Hippocampal formation (tissue), 2 donors: Measurements from ENCODE around the gene CHST13.

Source experiments
- DNase-seq, 2 donors: peaks; one replicate each; lab custom pipeline; 2025; lab: John Stamatoyannopoulos, UW

Gene CHST13

DNA sequence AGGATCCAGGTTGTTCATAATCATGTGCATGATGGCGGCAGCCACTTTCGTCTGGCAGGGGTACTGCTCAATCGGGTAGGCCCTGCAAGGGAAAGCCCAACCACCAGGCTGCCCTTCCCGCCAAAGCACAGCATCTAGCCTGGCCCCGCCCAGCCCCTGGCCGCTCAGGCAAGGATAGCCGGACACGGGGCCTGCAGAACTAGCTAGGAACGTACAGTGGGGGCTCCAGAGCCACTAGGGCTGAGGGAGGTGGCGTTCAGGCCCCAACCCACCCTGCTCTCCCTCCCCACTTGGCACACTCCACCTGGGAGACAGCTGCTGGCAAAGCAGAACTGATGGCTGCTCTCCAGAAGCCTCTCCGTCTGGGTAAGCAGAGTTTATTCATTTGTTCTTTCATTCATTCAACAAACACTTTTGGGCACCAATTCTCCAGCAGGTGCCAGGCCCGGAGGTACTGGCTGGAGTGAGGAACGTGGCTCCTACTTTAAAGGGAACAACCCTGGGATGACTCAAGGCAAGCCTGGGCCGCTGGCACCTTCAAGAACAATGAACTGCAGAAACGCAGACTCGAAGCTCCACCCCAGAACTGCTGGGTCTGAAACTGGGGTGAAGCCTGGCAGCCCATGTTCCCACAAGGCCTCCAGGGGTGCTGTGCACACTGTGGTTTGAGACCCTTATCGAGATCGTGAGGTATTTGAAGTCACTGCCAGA is 14.2 kb upstream of the CHST13 start:
- DNase-seq = no peak

DNA sequence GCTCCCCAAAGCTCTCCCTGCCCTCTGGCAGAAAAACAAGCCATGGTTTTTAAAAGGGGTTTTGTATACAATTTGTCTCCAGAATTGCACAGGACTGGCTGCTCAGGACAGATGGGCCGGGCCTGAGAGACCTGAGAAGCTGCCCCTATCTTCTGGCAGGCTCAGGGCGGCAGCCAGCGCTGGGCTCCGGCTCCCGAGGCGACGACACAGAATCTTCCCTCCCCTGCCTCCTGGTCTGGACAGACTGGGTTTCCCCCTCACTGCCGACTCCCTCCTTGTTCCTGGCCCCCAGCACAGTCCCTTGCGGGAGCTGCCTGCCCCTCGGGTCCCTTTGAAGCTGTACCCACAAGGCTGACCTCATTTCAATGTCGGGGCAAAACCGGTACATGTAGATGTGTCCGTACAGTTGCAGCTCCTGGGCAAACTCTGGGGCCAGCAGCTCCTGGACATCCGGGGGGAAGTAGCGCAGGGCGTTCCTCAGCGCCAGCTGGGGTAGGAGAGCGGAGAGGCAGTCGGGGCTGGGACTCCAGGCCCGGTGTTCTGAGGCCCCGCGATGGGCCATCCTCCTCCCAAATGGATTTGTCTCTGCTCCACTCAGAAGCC is 13.5 kb upstream of the CHST13 start:
- DNase-seq = no peak

DNA sequence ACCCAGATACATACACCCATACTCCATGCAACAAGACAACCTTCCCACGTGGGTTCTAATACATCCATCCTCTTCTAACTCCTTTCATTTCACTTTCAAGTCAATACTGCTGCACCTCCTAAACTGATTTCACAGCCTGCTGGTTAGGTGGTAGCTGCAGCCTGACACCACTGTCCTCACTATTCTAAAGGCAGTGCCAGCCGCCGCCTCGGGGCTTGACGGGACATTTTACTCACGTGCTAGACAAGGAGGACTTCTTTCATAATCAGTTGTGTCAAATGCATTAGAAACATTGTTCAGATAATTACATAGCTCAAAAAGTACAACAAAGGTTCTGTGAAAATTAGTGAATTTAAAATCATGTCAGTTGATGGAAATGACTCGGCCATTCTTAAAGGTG is 12.7 kb upstream of the CHST13 start:
- no peak for DNase-seq

DNA sequence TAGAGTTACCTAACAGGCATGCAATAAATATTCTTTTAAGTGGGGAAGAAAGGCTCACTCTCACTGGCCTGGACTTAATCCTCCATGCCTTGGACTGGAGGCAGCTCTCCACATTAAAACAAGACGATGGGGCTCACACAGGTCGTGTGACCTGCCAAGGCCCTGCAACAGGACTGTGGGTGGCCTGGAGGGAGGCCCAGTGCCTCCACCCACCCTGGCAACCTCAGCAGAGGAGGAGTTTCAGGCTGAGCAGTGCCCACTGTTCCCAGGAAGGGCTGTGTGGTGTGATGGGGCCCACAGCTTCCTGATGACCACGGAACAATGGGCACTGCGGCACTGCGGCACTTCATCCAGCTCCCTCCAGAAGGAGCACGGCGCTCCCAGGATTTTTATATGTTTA is 11.9 kb upstream of the CHST13 start:
- no peak for DNase-seq

DNA sequence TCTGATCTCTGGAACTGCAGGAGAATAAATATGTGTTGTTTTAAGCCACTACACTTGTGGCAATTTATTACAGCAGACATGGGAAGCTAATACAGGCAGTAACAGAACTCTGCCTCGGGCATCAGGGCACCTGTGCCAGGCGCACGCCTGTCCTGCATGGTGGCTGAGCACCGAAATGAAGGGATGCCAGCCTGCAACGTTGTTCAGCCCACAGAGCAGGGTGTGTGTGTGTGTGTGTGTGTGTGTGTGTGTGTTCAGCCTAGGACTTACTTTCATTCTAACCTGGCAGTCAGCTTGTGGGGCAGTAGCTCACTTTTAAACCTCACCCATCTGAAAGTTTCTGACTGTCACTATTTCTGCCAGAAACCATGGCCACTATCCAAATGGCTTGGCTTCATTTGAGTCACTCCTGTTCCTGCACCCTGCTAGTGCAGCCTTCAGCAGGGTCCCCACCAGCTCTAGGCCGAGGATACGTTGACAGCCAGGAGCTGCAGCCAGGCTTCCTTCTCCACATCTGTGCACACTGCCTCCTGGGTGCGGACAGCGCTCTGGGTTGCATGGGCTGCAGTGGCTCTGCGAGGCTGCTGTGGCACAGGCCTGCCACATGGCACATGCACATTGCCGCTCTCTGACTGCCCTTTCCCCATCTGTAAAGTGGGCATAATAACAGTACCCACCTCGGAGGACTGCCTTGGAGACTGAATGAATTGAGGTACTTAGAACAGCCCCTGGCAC is 10.9 kb upstream of the CHST13 start:
- DNase-seq = no peak

DNA sequence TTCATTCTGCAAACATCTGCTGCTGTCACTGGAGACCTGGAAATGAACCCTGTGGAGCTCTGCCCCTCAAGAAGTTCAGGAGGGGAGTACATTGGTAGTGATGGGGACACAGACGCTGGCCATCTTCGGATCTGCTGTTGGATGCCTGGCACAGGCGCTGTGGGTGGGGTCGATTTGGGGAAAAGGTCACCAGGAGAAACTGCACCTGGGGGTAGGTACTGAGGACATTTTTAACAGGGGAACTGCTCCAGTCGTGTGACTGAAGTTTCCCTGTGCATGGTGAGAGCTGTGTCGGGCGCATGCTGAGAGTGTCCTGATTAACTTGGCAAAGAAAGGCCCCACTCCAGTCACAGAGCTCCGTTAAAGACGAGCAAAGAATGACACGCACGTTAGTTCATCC is 9.8 kb upstream of the CHST13 start:
- no peak for DNase-seq

DNA sequence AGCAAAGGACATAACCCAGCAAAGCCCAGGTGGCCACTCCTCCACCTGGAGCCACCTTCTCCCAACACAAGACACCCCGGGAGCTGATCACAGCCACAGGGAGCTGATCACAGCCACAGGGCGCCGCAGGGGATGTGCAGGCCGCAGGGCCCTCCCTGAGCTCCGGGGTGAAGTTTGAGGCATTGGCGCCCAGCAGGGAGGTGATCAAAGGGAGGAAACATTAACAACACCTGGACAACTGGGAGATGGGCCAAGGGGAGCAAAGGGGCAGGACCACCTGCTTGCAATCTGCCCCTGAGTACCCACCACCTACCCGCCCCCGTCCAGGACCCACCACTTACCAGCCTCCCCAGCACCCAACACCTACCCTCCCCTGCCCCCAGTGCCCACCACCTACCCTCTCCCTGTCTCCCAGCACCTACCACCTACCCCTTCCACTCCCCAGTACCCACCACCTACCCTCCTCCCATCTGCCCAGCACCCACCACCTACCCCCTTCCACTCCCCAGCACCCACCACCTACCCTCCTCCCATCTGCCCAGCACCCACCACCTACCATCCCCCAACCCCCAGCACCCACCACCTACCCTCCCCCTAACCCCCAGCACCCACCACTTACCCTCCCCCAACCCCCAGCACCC is 8.8 kb upstream of the CHST13 start:
- DNase-seq = no peak

DNA sequence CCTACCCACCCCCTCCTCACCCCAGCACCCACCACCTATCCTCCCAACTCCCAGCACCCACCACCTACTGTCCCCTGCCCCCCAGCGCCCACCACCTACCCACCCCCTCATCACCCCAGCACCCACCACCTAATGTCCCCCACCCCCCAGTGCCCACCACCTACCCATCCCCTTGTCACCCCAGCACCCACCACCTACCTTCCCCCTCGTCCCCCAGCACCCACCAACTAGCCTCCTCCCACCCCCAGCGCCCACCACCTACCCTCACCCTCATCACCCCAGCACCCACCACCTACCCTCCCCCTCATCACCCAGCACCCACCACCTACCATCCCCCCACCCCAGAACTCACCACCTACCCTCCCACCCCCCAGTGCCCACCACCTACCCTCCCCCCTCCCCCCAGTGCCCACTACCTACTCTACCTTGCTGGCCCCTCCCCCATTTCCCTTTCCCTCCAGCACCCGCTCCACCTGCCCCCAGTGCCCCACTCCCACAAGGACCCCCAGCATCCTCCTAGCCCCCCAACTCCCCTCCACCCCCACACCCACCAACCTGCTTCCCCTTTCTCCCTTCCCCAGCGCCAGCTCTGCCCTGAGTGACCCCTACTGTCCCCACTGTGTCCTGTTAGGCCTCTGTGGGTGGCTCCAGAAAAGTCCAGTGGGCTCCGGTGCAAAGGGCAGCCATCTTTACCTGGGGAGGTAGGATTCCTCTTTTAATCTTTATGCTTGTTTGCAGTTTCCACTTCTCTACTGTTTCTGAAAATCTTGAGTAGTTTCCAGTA is 7.6 kb upstream of the CHST13 start:
- DNase-seq = no peak

DNA sequence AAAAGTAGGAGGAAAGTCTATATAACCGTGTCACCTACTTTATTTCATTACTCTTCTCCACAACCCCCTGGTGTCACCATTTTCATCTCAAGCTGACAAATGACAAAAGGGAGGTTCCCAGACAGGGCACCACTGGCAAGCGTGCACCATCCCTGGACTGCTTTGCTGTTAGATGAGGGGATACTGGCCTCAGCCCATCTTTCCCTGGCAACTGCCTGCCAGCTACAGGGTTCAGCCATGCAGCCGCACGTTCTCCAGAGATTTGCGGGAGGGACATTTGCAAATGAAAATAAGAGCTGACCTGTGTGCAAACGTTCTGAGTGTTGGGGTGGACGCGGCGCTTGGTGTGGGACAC is 7.0 kb upstream of the CHST13 start:
- no peak for DNase-seq

DNA sequence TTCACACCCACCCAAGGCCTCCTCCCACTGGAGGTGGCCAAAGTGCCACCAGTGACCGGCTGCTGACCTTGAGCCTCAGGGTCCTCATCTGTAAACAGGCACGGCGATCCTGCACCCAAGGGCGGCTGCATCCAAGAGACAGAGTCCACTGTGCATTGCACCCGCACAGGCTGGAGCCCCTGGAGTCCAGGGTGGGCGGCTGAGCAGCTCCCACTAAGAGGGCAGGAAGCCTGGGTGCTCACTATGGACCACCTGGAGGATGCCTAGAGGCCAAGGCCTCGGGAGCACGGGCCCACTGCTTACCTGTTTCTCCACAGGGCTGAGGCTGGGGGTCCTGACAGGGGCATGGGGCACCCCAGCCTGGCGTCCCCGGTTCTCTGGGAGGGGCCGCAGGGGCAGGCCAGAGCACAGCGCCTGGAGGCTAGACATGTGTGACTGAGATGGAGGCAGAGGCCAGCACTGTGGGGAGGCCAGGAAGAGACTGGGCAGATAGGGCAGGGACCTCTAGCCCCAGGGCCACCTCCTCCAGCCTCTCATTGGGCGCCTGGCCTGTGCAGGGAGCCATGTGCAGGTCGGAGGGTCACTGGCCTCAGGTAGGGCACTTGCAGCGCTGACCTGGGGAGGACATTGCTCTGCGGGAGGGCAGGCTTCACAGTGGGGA is 6.5 kb upstream of the CHST13 start, which contains the start of gene UROC1:
TSS of gene UROC1 (minus strand) at position 483 of the 661 bp plus-strand sequence. CDS start at position 429, 54 bp downstream.
- DNase-seq = no peak

DNA sequence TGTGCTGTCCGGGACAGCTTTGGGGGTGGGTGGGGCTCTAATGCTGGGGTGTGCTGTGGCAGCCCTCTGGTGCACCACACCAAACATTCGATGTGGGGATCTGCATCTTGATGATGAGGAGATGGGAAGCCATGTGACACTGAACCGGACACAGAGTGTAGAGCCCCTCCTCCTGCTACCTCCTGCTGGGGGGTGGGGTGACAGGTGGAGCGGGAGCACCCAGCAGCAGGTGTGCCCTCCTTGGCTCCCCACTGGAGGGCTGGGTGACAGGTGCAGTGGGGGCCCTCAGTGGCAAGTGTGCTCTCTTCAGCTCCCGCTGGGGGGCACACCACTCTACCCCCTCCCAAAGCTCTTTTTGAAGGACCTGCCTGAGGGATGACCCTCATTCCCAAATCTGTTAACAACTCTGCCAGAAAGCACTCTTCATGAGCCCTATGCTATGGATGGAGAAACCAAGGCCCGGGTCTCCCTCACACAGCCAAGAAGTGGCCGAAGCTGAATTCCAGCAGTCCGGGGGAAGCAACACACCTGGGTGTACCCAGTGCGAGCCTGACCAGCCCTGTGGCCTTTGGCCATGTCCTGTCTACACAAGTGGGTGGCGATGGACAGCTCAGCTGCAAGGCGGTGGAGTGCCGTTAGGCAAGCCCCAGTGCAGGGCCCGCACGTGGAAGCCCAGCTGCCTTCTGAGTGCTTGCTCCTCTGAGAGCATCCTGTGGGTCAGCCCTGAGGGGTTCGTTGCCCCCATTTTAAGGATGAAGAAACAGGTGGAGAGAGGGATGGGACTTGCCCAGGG is 5.8 kb upstream of the CHST13 start:
- DNase-seq = no peak

DNA sequence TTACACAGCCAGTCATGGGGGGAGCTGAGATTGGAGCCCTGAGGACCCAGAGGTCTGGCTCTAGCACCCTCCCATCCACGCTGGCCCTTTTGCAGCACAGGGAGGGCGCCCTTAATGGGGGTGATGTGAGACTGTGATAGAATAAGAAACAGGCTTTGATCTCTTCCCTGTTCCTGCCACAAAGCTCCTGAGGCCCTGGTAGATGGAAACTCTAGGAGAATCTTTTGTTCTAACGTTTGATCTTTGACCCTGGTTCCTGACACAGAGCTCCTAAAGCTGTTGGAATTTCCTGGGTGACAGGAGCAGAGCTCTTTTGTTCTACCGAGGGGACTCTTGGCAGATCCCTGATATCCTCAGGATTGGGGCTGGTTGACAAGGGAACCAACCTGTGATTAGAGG is 5.2 kb upstream of the CHST13 start:
- DNase-seq = no peak

DNA sequence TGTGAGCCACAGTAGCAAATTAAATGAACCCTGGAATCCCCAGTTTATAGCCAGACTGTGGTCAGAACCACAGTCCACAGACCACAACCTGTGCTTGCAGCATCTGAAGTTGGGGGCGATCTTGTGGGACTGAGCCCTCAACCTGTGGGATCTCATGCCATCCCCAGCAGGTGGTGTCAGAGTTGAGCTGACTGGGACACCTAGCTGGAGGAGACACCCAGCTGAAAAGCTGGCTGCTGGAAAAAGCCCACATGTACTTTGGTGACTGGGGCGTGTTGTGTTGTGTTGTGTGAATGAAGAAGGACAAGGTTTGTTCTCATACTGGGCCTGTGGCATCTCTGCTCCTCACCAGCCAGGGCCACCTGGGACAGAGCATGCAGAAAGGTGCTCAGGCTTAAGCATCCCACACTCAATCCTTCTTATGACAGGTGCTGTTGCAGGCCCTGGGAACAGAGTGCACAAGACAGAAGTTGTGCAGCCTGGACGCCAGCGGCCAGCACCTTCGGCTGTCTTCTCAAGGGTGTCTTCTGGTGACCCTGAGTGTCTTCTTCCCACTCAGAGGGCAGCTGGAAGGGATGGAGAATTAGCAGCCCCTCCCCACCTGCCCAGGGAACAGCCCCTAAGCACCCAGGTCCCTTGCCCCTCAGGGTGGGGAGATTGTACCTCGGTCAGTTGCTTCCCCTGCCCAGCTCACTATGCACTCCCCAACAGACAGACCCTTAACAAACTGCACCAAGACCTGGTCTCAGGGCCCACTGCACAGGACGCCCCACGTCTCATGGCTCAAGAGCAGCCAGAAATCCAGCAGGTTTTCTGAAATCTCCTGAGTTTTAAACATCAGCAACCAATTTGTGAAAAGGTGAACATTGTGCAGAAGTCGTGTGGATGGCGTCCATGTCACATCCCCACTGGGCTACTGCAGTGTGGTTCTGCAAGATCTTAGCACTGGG is 4.2 kb upstream of the CHST13 start:
- DNase-seq = no peak

DNA sequence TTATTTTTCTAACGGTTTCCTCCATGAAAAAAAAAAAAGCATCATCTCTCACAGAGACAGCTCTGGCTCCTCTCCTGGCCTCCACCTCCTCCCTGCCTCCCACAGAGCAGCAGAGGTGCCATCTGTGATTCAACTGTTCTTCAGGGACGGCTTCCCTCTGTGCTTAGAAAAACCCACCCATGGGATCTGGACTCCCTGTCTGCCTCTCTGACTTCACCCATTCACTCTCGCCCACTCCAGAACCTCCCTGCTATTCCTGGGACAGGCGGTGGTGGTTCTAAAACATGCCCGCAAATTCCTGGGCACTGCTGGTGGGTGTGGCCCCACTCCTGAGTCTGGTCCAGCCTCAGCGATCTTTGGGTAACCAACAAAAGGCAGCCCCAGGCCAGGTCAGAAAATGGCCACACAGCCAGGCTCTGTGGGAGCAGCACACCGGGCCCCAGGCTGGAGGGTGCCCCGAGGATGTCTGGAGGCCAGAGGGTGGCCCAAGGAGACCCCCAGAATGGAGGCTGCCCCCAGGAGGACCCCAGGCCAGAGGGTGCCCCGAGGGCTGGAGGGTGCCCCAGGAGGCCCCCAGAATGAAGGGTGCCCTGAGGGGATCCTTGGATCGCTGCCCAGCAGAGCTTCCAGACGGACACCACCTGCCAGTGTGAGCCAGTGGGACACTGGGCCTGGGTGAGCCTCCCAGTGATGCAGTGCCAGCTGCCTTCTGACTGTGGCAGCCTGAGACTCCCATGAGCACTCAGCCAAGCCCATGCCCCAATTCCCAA is 2.6 kb upstream of the CHST13 start:
- DNase-seq = peak in 1 of 2 donors; percentile 62

DNA sequence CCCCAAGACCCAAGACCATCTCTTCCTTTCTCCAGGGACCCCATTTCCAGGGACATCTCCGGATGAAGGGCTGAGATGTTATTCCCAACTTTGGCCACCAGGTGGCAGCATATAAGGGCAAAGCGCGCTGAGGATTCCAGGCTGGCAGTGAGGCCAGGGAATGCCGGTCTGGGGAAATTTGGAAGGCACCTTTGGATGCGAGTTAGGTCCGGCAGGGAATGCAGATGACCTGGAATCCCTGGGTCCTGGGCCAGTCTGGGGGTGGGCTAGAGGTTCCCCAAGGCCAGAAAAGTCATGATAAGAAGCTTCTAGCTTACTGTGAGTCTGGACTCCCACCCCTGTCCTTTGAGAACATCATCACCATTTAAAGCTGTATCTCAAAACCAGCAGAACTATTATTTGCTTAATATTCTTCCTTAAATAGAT is 1.6 kb upstream of the CHST13 start:
- DNase-seq = peak; percentile 24 to 31

DNA sequence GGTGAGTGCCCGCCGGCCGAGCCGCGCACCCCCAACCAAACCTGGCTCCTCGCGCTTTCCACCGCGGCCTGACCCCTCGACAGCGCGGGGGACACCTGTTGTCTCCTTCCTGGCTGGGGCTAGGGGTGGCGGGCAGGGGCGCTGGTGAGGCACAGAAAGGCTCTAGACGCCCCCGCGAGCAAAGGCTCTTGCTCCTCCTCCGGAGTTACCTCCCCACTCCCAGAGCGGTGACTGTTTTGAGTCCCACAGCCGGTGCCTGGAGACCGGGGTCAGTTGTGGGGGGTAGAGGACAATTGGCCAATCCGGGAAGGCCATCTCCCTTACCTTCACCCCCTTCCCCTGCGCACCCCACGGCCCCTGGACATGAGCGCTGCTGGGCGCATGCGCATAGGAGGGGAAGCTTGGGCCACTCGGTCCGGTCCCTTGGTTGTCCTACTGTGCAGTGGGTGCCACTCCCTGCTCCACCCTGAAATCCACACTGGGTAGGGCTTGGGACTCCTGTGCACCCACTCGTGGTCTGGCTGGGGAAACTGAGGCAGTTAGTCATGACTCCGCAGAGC is 554 bp downstream of the CHST13 start:
- DNase-seq = no peak

DNA sequence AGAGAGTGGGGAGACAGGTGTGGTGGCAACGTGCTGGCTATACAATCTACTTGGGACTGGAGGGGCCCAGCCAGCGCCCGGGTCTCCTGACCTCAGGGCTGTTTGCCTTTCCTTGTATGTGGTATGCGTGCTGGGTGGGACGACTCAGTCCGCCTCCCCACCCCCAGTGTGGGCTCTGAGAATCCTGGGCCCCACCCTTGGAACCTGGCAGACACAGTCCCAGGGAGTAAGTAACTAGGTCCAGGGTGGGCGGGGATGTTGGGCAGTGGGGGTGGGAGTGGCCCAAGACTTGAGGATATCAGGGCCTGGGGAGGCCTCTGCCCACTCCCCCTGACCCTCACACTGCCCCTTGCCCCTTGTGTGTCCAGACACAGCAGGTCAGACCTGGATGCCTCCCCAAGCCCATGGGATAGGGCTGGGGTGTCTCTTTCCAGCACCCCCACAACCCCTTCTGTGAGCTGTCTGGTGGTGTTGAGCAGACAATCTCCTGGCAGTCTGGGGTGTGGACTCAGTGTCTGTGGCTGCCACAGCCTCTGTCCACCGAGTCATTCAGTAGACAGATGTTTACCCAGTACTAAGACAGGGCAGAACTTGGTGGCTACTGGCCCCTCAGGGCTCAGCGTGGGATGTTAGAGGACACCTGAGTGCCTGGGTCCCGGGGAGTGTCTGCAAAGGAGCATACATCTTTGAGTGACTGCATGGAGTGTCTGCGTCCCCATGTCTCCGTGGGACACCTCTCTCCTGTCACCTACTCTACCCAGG is 1.3 kb downstream of the CHST13 start:
- DNase-seq = no peak
